Stomach smooth muscle (tissue), 2 donors: ENCODE results near the gene KCNE4.

Experiments
- H3K27ac ChIP-seq: one replicate; pipeline ENCODE4 v1.7.0; 2013; ENCODE audit warnings: mild to moderate bottlenecking, low read length, inconsistent platforms
- H3K27me3 ChIP-seq, 2 donors: one replicate each; pipeline ENCODE4 v1.7.0; 2013; ENCODE audit warnings: low read length in 2 of 2; ENCODE audit not compliant: insufficient read depth in 2 of 2, control insufficient read depth in 1 of 2
- H3K36me3 ChIP-seq, 2 donors: one replicate each; pipeline ENCODE4 v1.7.0; 2013; ENCODE audit warnings: low read length in 2 of 2; ENCODE audit not compliant: control insufficient read depth in 2 of 2, insufficient read depth in 2 of 2
- H3K4me1 ChIP-seq: one replicate; pipeline ENCODE4 v1.7.0; 2013; ENCODE audit warnings: low read length; ENCODE audit not compliant: control insufficient read depth, insufficient read depth
- H3K4me3 ChIP-seq, 2 donors: one replicate each; pipeline ENCODE4 v1.7.0; 2013; ENCODE audit warnings: low read length in 2 of 2
- H3K9ac ChIP-seq, 2 donors: one replicate each; pipeline ENCODE4 v1.7.0; 2013; ENCODE audit warnings: low read length in 2 of 2, mild to moderate bottlenecking in 1 of 2
- H3K9me3 ChIP-seq, 2 donors: one replicate each; pipeline ENCODE4 v1.7.0; 2013; ENCODE audit warnings: low read length in 2 of 2; ENCODE audit not compliant: control insufficient read depth in 2 of 2
- donor health status: healthy.
- donor health status: Pancreatic carcinoma.

The KCNE4 gene

DNA sequence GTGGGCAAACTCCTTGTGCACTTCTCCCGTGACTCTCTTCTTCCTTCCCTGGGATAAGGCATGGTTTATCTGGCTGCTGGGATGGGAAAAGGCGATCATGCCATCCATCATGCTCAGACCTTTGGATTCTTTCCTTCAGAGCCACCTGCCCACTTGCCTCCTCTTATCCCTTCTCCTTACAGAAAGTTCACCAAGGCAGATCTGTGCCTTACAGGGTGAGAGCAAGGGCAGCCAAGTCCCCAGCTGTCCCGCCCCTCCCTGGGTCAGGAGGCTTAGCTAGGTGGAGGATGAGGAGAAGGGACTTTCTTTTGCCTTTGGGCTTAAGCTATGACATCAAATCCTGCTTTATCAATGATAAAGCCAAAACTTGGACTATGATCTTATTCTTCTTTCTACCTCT lies 47.6 kb downstream of the KCNE4 start:
- H3K9ac ChIP-seq: no peak overlapping the region
- H3K4me1 ChIP-seq: peaks cover 32% of the 10 kb centered on the region
- peak overlapping the region; percentile 76 for H3K27ac ChIP-seq
- no peak overlapping the region for H3K4me3 ChIP-seq
- no peaks in the 10 kb centered on the region for H3K27me3 ChIP-seq
- no peaks in the 10 kb centered on the region for H3K9me3 ChIP-seq
- H3K36me3 ChIP-seq: no peaks in the 10 kb centered on the region

DNA sequence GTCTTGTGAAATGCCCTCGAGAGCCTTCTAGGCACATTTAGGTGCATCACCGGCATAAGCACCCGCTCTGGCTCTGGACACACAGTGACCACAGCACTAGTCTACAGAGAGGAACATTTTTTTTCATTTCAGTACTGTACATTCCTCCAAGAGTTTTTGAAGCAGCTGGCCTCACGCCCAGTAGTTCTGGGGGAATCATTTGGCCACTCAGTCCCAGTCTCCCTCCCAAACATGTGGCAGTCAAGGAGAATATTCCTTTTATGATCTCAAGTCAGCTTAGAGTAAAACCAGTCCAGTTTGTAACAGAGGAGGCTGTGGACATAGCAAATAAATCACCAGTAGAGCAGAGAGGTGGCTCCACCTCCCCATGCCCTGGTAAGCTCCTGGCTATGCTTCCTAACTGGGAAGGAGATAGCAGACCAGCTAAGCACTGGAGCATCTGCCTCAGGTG lies 48.1 kb downstream of the KCNE4 start:
- Histone ChIP-seq H3K27me3 (no peaks in the 10 kb centered on the region), H3K27ac (peak overlapping the region; percentile 76), H3K4me1 (peaks cover 32% of the 10 kb centered on the region), H3K9me3 (no peaks in the 10 kb centered on the region), H3K9ac (no peak overlapping the region), H3K4me3 (no peak overlapping the region), H3K36me3 (no peaks in the 10 kb centered on the region)

GRCh38 chr2:223101340-223102039 lies 49.5 kb downstream of the KCNE4 start:
- no peaks in the 10 kb centered on the region for H3K9me3 ChIP-seq
- H3K9ac ChIP-seq: no peak overlapping the region
- H3K36me3 ChIP-seq: no peaks in the 10 kb centered on the region
- peaks cover 32% of the 10 kb centered on the region for H3K4me1 ChIP-seq
- H3K27ac ChIP-seq: no peak overlapping the region
- H3K4me3 ChIP-seq: no peak overlapping the region
- H3K27me3 ChIP-seq: no peaks in the 10 kb centered on the region

DNA sequence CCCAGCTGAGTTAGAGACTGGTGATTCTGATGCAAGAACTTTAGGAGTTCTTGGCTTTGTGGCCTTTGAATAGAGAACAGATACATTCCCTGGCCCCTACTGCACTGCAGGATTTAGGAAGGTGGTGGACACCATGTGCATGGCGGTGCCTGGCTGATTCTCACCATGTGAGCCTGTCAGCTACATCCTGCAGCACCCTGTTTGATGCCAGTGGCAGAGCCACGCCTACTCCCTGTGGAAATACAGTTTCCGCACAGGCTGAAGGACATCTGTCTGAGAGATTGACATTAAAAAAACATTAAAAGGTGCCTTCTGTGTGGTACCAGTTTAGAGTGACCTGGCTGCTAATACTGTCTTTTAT lies 50.0 kb downstream of the KCNE4 start:
- Histone ChIP-seq H3K9ac (no peak overlapping the region), H3K9me3 (no peaks in the 10 kb centered on the region), H3K4me1 (peaks cover 29% of the 10 kb centered on the region), H3K4me3 (no peak overlapping the region), H3K27ac (no peak overlapping the region), H3K36me3 (no peaks in the 10 kb centered on the region), H3K27me3 (no peaks in the 10 kb centered on the region)

DNA sequence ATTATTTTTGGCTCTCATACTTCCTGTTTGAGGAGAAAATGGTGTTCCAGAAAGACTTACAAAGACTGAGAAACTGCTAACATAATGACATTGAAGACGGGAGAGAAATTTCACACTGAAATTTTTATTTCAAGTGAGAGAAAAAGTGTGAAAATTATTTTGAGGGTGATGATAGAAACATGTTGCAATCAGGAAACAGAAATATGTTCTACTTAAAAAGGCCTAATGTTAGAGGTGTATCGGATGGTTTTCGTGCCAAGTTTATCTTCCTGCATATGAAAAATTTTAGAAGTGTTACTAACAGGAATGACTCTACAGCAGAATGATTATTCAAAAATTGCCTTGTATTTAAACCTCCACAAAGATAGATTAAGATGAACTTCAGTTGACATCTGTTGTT lies 50.5 kb downstream of the KCNE4 start:
- no peaks in the 10 kb centered on the region for H3K9me3 ChIP-seq
- no peaks in the 10 kb centered on the region for H3K36me3 ChIP-seq
- peaks cover 25% of the 10 kb centered on the region for H3K4me1 ChIP-seq
- H3K27ac ChIP-seq: no peak overlapping the region
- no peaks in the 10 kb centered on the region for H3K27me3 ChIP-seq
- no peak overlapping the region for H3K4me3 ChIP-seq
- H3K9ac ChIP-seq: no peak overlapping the region

GRCh38 chr2:223104336-223105132 lies 52.5 kb downstream of the KCNE4 start:
- Histone ChIP-seq H3K4me3 (no peak overlapping the region), H3K36me3 (no peaks in the 10 kb centered on the region), H3K27ac (no peak overlapping the region), H3K9ac (no peak overlapping the region), H3K9me3 (no peaks in the 10 kb centered on the region), H3K27me3 (no peaks in the 10 kb centered on the region), H3K4me1 (peaks cover 21% of the 10 kb centered on the region)
